Activated B cell treated with CpG ODN at 0.5 μM for 24 hours (primary cell): ENCODE measurements around the gene NR1H2. TPM values are rescaled to one million over a fixed set of nuclear protein-coding genes. Genes with fewer than 3 reads are reported as not detected.
A peak's percentile ranks its signal among the peaks of the same experiment; 100 is the strongest.
"Not testable (repeated sequence)": the region's sequence is repeated elsewhere in the genome, so short reads cannot be mapped to it uniquely, and the experiment has no call there.

Experiments used
- ATAC-seq: fragments of 200-7000 bp; cut with Tn5 transposase; one replicate; pipeline ENCODE4 v1.10.0; 2021; ENCODE audit warnings: low read depth, mild to moderate bottlenecking, moderate library complexity
- CTCF ChIA-PET: fragments of 350-600 bp; sonication (Branson Sonifier 250); formaldehyde crosslinking; loops from one replicate; lab custom pipeline; 2021; ENCODE audit warnings: antibody characterized with exemption; lab: Charles Lee
- POLR2A ChIA-PET: fragments of 350-600 bp; sonication (Branson Sonifier 250); formaldehyde crosslinking; loops from one replicate; lab custom pipeline; 2021; ENCODE audit warnings: antibody characterized with exemption; lab: Charles Lee
- DNase-seq: peaks from one replicate; pipeline ENCODE4 v3.0.0; 2022
- H3K27ac Mint-ChIP-seq: one replicate; pipeline ENCODE4 v1.8.0; 2020; ENCODE audit warnings: mixed read lengths
- H3K27me3 Mint-ChIP-seq: one replicate; pipeline ENCODE4 v1.8.0; 2021; ENCODE audit warnings: mixed read lengths
- H3K36me3 Mint-ChIP-seq: one replicate; pipeline ENCODE4 v1.8.0; 2021; ENCODE audit warnings: low read depth, mixed read lengths
- H3K4me1 Mint-ChIP-seq: one replicate; pipeline ENCODE4 v1.8.0; 2021; ENCODE audit warnings: mixed read lengths
- H3K4me3 Mint-ChIP-seq: one replicate; pipeline ENCODE4 v1.8.0; 2020; ENCODE audit warnings: mild to moderate bottlenecking, mixed read lengths
- H3K9me3 Mint-ChIP-seq: one replicate; pipeline ENCODE4 v1.8.0; 2020; ENCODE audit warnings: mixed read lengths
- intact Hi-C: fragments of 100-400 bp; cut with micrococcal nuclease; formaldehyde crosslinking; loops from one replicate; pipeline ENCODE4 v1.15.1; 2024
- total RNA-seq: library from RNA; stranded (reverse); gene quantifications from 2 replicates; pipeline ENCODE4 v1.2.3, GENCODE V29; 2022
- TF ChIP-seq, protein P1 (sequence below): fragments of 200-600 bp; IDR thresholded peaks from one replicate; pipeline ENCODE4 v1.8.0; 2022; ENCODE audit warnings: antibody characterized with exemption, mild to moderate bottlenecking

NR1H2 gene
- total RNA-seq, 1 donor from 2014 or later, result 79.5 TPM

DNA sequence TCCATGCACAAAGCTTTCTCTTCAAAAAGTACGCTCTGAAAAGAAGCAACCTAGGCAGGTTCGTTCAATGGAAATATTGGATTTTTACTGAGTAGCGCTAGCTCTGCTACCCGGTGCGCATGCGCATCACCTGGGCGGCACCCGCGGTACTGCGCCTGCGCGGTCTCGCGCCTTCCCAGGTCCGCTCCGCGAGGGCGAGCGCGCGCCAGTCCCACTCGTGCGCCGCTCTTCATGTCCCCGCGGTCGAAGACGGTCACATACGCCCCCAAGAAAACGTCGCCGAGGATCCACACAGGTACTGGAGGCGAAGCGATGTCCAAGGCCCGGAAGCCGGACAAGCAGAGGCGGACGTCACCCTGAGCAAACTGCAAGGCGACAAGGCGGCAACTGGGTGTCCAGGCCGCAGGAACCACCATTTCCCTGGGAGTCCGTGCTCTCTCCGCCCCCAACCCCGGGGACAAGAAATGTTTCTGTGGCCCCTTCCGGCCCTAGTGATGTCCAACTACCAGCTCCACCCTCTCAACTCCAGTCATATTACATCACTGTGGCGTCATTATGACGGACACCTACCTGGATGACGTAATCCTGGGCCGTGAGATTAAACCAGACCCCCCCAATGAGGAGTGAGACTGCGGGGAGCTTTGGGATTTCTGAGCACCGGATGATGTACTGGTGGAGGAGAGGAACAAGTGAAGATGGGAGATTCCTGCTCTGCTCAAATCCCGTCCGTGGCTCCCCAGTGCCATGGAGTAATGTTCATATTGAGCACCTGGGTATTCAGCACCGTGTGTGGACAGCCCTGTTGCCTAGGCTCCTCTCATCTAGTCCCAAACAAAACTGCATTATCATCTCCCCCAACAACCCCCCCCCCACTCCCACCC is 42.3 kb upstream of the NR1H2 start:
- DNase-seq, result peak; percentile 85
- H3K4me3 Mint-ChIP-seq, result peak overlapping the region; percentile 93
- POLR2A ChIA-PET, result interaction anchor here (0.7 to 10.6 kb wide), 16 partner anchors 9 to 471 kb away, joined by 3 to 408 read pairs (median 6); partner anchors contain the start of genes JOSD2, NR1H2, POLD1 and SPIB

DNA sequence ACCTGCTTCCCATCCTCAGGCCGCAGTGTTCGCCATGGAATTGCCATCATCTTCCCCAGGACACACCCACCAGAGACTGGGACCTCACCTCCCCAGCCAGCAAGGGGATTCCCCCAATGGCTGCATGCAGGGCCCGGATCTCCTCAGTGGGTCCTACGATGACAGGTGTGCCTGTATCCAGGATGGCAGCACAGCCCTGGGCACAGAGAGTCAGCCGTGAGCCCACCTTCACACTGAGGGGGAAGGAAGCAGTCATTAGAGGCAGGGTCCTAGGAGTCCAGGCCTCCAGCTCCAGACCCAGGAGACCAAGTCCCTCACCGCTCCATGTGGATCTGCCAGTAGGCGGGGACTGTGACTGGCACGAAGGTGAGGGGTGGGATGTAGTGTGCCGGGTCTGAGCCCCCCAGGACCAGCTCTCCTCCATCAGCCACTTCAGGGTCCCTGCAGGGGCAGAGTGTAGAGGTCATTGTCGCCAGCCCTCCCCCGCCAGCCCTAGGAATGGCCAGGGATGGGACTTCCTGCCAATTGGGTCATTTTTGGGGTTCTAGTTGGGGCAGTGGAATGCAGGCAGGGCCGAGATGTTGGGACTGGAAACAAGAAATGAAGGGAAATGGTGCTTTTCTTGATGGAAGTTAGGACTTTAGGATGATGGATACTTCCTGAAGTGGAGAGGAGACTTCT is 41.4 kb upstream of the NR1H2 start:
- TF ChIP-seq, protein P1, sequence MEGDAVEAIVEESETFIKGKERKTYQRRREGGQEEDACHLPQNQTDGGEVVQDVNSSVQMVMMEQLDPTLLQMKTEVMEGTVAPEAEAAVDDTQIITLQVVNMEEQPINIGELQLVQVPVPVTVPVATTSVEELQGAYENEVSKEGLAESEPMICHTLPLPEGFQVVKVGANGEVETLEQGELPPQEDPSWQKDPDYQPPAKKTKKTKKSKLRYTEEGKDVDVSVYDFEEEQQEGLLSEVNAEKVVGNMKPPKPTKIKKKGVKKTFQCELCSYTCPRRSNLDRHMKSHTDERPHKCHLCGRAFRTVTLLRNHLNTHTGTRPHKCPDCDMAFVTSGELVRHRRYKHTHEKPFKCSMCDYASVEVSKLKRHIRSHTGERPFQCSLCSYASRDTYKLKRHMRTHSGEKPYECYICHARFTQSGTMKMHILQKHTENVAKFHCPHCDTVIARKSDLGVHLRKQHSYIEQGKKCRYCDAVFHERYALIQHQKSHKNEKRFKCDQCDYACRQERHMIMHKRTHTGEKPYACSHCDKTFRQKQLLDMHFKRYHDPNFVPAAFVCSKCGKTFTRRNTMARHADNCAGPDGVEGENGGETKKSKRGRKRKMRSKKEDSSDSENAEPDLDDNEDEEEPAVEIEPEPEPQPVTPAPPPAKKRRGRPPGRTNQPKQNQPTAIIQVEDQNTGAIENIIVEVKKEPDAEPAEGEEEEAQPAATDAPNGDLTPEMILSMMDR, result no peak
- POLR2A ChIA-PET, result interaction anchor here (0.6 to 10.6 kb wide), 13 partner anchors 9 to 470 kb away, joined by 3 to 408 read pairs (median 7); partner anchors contain the start of genes NR1H2 and SPIB
- H3K27ac Mint-ChIP-seq, result peak overlapping the region; percentile 91
- intact Hi-C loops, result no loop called here
- DNase-seq, result no peak
- no peak for ATAC-seq
- H3K9me3 Mint-ChIP-seq, result no peaks in the 10 kb centered on the region
- CTCF ChIA-PET, result interaction anchor here (1.1 to 2.3 kb wide), 3 partner anchors 9 to 126 kb away, joined by 3 to 16 read pairs (median 4); no protein-coding TSS in a partner anchor
- peaks cover 62% of the 10 kb centered on the region for H3K36me3 Mint-ChIP-seq
- H3K27me3 Mint-ChIP-seq, result no peaks in the 10 kb centered on the region
- H3K4me3 Mint-ChIP-seq, result peak overlapping the region; percentile 58
- peaks cover 86% of the 10 kb centered on the region for H3K4me1 Mint-ChIP-seq

More for the DNA sequence above, 42.3 kb upstream of the NR1H2 start:
- CTCF ChIA-PET, result interaction anchor here (1.3 to 2.3 kb wide), 2 partner anchors 24 to 127 kb away, joined by 3 to 16 read pairs; no protein-coding TSS in a partner anchor
- peaks cover 57% of the 10 kb centered on the region for H3K36me3 Mint-ChIP-seq
- TF ChIP-seq, protein P1, result no peak
- H3K27me3 Mint-ChIP-seq, result no peaks in the 10 kb centered on the region
- peaks cover 3% of the 10 kb centered on the region for H3K9me3 Mint-ChIP-seq
- no peak for ATAC-seq
- H3K4me1 Mint-ChIP-seq, result peaks cover 86% of the 10 kb centered on the region
- intact Hi-C loops, result loop anchor here (1.0 kb wide), 1 partner anchor 7 kb away; no protein-coding TSS in a partner anchor
- H3K27ac Mint-ChIP-seq, result peak overlapping the region; percentile 91

DNA sequence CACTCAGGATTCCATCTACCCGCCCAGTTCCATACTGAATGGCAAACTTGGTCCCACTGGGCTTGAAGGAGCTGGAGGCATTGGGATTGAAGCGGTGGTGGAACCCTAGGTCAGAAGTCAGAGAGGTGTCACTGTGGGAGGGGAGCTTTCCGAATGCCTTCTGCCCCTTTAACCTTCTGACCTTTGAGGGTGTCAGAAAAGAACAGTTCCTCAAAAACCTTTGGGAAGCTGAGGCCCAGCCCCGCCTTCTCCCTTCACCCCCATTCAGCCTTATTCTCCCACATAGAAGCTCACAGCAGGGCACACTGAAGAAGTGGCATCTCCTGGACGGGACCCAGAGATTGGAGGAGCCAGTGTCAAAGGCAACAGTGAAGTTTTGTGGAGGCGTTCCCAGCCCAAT is 39.2 kb upstream of the NR1H2 start:
- intact Hi-C loops, H3K27me3 Mint-ChIP-seq, ATAC-seq, CTCF ChIA-PET, DNase-seq, H3K4me3 Mint-ChIP-seq, H3K9me3 Mint-ChIP-seq: not testable (repeated sequence)
- peaks cover 88% of the 10 kb centered on the region for H3K4me1 Mint-ChIP-seq
- H3K36me3 Mint-ChIP-seq, result peaks cover 74% of the 10 kb centered on the region
- peak overlapping the region; percentile 56 for H3K27ac Mint-ChIP-seq
- POLR2A ChIA-PET, result interaction anchor here (0.6 kb wide), 1 partner anchor 78 kb away, joined by 4 read pairs; no protein-coding TSS in a partner anchor

DNA sequence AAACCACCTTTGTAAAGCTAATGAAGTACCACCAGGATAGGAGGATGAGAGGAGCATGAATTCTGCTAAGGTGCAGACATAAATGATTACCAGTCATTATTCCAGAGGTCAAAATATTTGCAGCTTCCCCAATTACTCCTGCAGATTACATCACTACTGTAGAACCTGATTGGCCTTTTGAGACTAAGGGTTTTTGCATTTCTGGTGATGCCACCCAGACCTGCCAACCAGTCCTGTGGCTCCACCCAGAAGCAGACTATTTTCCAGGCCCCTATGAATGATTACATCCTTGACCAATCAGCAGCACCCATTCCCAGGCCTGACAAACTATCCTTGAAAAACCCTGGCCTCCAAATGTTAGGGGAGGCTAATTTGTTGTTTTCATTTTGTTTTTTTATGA is 35.9 kb upstream of the NR1H2 start:
- ChIA-PET CTCF (interaction anchor here (0.7 to 3.4 kb wide), 6 partner anchors 12 to 121 kb away, joined by 3 to 18 read pairs (median 4); partner anchors contain the start of gene KCNC3), POLR2A (interaction anchor here (0.7 to 16.5 kb wide), 11 partner anchors 10 to 1262 kb away, joined by 3 to 408 read pairs (median 7); partner anchors contain the start of genes JOSD2, KCNC3, NAPSA and NR1H2)
- intact Hi-C loops, result loop anchor here (2.0 to 10.0 kb wide), 5 partner anchors 16 to 1006 kb away; partner anchors contain the start of genes CD37, CTU1 and NR1H2
- ATAC-seq, result no peak
- peaks cover 66% of the 10 kb centered on the region for H3K36me3 Mint-ChIP-seq
- TF ChIP-seq, protein P1, result no peak
- H3K4me1 Mint-ChIP-seq, result peaks cover 81% of the 10 kb centered on the region
- H3K27ac Mint-ChIP-seq, result peak overlapping the region; percentile 92
- no peaks in the 10 kb centered on the region for H3K27me3 Mint-ChIP-seq
- H3K4me3 Mint-ChIP-seq, result peak overlapping the region; percentile 81
- no peaks in the 10 kb centered on the region for H3K9me3 Mint-ChIP-seq
- DNase-seq, result no peak

DNA sequence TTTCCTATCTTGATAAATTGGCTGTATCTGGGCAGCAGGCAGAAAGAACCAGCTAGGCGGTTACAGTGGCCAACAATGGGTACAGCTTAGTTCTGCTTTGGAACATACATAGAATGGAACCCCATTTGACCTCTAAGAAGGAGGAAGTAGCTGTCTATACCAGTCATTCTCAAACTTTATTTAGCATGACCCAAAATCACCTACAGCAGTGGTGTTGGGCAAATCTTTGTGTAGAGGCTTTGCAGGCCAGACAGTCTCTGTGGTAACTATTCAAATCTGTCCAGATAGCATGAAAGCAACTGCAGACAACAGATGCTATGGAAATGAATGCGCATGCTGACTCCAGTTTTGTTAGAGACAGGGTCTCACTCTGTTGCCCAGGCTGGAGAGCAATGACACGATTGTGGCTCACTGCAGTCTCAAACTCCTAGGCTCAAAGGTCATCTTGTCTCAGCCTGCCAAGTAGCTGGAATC is 35.1 kb upstream of the NR1H2 start:
- Mint-ChIP-seq H3K4me3 (peak overlapping the region; percentile 81), H3K4me1 (peaks cover 81% of the 10 kb centered on the region), H3K9me3 (no peaks in the 10 kb centered on the region), H3K27ac (peak overlapping the region; percentile 92), H3K36me3 (peaks cover 59% of the 10 kb centered on the region), H3K27me3 (no peaks in the 10 kb centered on the region)
- DNase-seq (no peak), ATAC-seq (peak; percentile 65)
- ChIA-PET CTCF (interaction anchor here (0.7 to 3.4 kb wide), 5 partner anchors 12 to 120 kb away, joined by 3 to 18 read pairs (median 3); partner anchors contain the start of gene KCNC3), POLR2A (interaction anchor here (0.6 to 16.5 kb wide), 17 partner anchors 9 to 1261 kb away, joined by 3 to 408 read pairs (median 5); partner anchors contain the start of genes JOSD2, KCNC3, NAPSA and NR1H2)
- intact Hi-C loops, result loop anchor here (1.0 to 10.0 kb wide), 7 partner anchors 8 to 1006 kb away; partner anchors contain the start of genes CD37, CTU1, KCNC3 and NR1H2
- TF ChIP-seq, protein P1, result no peak
